CD4-positive, alpha-beta T cell treated with Interleukin-12 subunit alpha and Interleukin-12 subunit beta, for 1 hour (primary cell): ENCODE data around the gene TMEM125.

Experiments used
- DNase-seq: peaks from one replicate; pipeline ENCODE4 v3.0.0-alpha.2; 2020

Gene TMEM125

DNA sequence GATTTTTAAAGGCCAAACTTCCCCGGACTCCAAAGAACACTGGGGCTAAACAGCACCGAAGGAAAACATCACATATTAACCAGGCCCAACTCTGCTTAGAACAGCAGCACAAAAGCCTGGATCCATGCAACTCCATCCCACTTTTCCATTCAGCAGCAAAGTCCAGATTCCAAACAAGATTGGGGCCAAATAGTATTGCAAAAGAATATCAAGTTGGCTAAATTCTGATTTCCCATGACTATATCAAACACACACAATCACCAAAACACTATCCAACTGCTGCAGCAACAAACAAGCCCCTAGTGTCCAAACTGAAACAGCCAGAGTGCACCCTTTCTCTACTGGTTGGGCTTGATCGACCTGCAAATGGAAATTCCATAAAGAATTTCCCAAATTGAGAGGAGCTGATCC lies 19.4 kb upstream of the TMEM125 start:
- no peak for DNase-seq

DNA sequence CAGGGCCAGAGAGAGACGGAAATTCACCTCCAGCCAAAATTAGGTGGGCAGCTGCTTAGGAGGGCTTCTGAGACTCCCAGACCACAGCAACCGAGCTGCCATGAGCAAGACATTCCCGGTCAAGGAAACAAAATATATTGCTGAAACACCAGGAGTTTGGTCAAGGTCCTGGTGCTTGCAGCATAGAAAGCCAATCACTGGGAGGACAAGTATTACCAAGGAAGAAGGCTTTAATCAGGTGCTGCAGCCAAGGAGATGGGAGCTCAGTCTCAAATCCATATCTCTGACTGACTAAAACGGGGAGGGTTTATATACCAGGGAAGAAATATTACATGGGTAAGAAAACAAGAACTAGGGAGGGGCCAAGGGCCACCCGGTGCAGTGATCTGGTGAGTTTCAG lies 18.8 kb upstream of the TMEM125 start:
- DNase-seq, result no peak

DNA sequence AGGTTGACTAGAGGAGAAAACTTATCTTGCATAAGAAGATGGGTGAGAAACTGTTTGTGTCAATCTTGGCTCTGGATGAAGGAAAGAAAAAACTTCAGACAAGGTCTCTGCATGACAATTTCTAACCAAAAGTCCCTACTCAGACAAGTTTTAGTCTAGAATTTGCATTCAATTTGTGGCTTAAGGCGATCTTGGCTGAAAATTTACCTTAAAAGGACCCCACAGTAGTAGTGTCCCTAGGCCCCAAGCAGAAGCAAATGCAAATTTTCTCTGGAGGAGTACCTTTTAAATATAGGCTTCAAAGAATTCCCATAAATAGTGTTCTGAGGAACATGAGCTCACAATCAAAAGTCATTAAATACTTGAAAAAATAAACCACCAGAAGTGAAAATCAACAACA lies 17.6 kb upstream of the TMEM125 start:
- no peak for DNase-seq

DNA sequence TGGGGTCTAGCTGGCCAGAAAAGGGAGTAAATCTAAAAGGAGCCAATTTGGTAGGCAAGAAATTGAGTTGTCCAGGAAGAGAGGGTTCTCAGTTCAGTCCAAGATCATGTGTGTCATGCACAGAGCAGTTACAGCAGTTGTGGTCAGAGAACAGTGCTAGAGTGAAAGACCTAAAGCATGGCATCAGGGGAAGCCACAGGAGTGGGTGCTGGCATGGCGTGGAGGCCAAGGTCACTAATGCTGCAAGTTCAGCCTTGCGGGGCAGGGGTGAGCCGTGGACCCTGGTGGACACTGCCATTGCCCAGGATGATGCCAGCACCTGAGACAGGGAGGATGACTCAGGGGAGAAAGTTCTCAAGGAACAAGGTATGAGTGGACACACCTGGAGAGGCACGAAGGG lies 16.6 kb upstream of the TMEM125 start:
- no peak for DNase-seq

DNA sequence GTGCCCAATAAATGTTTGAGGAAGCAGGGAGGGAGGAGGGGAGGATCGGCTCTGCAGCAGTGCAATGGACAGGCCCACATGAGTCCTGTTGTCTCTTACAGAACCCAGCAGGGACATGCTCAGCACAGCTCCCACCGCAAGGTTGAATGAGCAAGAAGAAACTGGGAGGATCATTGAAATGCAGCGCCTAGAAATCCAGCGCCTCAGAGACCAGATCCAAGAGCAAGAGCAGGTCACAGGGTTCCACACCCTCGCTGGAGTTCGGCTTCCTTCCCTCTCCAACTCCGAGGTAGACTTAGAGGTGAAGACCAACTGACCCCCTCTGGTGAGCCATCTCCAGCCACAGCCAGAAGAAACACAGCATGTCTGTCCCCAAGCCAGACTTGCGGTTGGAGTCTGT lies 15.9 kb upstream of the TMEM125 start:
- DNase-seq, result no peak

DNA sequence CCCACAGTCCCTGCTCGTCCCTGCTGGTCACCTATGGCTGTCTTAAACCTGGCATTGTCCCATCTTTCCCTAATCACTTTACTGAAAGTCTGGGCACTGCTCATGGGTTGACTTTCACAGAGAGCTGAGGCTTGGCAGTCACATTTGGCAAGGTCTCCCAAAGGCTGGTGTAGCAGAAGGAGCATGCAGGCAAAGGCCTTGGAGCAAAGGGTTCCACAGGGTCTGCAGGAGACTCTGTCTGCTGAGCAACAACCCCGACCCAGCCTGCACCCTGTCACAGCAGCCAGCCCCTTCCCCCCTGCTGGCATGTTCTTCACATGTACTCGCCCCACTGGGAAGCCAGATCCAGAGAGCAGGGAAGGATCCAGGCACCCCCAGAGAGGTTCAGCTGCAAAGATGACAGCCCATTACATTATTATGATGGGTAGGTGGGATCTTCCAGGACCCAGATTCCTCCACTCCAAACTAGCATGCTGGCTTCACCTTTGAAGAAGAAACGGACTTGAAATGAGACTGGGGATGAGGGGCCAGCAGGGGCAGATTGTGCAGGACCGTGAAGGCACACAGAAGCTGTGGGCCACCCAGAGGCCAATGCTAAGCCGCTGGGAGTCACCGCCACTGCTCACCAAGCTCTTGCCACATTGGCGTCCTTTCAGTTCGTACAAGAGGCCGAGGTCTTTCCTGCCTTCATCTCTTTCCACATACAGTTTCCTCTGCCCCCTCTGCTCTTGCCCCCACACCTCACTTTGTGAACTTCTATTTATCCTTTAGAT lies 14.2 kb upstream of the TMEM125 start:
- DNase-seq, result no peak

DNA sequence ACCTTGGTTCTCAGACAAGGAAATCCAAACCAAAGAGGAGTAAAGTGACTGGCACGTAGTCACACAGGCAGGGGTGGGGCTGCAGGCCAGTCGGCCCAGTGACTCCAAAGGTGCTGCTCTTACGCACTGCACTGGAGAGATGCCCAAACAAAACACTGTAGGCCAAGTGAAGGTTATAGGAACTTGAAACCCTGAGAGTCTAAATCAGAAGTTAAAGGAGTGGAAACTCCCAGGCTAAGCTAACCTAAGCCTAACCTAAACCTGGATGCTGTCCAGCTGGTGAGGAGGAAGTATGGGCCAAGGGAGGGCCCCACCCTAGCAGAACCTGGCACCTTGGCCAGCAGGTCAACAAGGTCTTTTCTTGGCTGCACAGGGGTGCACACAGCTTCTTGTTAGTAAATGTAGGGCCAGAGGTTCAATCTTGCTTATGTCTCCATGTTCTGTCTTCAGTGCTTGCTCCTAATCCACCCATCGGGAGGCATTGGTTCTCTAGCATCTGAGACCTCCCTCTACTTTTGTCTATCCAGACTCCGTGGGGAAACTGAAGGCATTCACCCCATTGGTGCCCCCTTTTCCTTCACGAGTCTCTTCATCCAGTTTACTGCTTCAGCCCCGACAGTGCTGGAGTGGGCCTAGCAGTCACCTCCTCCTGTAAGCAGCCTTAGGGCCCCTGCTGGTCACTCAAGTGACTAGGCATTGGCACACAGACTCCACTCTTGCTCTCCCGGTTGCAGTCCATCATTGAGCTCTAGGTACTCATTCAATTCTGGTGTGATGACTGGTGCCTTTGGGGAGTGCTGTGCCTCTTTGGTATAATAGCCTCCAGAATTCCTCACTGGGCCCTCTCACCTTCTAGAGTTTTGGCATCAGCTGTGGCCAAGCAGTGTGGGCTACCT lies 12.9 kb upstream of the TMEM125 start:
- DNase-seq, result no peak

DNA sequence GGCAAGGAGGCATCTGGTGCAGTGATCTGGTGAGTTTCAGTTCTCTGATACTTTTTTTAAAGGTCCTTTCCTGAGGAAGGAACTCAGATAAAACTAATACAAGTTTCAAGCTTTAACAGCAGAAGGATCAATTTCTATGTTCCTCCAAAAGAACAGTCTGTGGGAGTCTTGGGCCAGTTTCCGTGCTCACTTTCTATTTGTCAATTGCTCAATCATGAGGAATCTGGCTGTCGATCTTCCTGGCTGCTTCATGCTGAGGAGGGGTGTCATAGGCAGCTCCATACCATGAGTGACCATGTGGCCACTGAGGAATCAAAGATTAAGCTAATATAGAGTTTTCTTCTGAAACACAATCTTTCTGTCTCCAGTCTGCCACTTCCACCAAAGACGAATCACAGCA lies 11.4 kb upstream of the TMEM125 start:
- DNase-seq, result no peak

DNA sequence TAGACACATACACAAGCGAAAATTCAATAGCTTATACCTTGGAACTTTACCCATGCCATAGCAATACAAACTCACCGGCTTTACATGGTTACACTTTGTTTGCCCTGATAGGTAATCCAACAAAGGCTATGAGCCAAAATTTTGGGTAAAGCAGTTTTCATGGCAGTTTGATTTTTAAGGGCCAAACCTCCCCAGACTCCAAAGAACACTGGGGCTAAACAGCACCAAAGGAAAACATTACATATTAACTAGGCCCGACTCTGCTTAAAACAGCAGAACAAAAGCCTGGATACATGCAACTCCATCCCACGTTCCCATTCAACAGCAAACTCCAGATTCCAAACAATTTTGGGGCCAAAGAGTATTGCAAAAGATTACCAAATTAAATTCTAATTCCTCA lies 4.4 kb upstream of the TMEM125 start:
- DNase-seq, result no peak

DNA sequence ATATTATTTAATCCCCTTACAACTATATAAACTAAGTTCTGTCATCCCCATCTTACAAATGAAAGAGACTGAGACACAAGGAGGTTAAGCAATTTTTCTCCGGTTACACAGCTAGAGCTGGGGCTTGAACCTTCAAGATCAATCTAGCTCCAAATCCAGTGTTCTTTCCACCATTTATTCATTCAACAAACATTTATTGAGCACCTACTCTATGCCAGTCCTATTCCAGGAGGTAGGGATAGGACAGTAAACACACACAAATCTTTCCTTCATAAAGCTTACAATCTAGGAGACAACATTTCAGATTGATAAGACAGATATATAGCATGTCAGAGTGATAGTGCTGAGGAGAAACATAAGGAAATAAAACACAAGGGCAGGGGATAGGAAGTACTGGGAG lies 2.9 kb upstream of the TMEM125 start:
- DNase-seq, result no peak

DNA sequence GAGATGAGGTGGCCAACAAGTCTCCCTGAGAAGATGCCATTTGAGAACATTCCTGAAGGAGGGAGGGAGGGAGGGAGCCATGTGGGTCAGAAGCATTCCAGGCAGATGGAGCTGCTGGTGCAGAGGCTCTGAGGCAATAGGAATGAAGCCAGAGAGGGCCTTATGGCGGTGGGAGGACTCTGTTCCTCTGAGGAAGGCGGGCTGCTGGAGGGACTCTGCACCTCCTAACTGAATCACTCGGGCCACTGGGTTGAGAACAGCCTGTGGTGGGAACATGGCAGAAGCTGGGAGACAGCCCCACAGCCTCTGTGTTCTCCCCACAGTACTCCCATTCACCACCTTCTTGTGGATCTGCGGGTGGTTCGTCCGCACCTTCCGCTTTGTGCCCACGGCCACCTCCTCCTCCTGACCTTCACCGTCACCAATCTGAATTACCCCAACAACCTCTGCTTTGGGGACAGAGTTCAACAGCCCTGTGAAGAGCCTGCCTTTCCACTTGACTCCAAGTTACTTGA lies 2.4 kb upstream of the TMEM125 start:
- no peak for DNase-seq

DNA sequence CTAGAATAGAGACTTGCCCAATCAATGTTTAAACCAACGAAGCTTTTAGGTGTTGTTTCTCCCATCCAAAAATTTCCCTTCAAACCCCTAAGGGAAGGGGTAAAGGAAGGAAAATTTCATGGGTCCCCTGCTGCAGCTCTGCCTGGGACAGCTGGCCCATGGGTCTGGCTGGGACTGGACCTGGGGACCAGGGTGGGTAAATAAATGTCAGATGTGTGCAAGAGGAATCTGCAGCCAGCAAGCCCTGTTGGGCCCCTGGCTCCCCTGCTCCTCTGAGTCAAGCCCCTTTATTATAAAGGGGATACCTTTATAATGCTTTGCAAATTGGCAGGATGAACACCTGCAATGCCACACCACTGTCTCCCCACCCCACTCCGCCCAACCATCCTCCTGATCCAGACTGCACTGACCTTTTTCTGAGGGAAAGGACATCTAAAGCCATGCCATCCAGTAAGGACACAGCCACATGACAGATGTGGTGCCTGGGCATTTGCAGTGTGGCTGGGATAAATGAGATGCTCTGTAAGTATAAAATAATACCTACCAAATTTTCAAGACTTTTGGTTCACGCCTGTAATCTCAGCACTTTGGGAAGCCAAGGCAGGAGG lies 1.9 kb upstream of the TMEM125 start:
- no peak for DNase-seq

DNA sequence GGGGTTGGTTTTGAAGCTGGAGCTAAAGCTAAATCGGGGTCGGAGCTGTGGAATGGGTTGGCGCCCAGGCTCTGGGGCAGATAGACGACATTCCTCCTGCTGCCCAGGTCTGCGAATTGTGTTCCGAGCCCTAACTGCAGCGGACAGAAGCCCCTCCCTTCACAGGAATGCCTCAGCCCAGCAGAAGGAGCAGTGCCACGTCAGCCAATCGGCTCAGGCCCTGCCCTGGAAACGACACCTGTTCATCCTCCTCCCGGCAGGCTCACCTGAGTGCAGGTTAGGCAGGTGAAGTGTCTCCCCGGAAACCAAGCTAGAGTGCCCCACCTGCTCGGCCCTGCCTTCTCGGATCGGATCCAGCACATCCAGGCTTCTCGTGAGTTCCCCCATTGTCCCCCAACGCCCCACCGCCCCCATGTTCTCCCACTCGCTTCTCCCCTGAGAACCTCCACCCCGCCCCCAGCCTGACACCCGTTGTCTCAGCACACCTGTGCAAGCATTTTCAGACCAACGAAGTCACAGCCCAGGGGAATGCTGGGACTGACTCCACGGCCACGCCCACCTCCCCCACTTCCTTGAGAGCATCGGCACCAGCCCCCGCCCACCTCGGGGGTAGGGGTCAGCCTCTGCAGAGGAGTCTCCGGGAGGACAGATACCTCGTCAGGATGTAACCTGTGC lies 775 bp downstream of the TMEM125 start:
- no peak for DNase-seq

DNA sequence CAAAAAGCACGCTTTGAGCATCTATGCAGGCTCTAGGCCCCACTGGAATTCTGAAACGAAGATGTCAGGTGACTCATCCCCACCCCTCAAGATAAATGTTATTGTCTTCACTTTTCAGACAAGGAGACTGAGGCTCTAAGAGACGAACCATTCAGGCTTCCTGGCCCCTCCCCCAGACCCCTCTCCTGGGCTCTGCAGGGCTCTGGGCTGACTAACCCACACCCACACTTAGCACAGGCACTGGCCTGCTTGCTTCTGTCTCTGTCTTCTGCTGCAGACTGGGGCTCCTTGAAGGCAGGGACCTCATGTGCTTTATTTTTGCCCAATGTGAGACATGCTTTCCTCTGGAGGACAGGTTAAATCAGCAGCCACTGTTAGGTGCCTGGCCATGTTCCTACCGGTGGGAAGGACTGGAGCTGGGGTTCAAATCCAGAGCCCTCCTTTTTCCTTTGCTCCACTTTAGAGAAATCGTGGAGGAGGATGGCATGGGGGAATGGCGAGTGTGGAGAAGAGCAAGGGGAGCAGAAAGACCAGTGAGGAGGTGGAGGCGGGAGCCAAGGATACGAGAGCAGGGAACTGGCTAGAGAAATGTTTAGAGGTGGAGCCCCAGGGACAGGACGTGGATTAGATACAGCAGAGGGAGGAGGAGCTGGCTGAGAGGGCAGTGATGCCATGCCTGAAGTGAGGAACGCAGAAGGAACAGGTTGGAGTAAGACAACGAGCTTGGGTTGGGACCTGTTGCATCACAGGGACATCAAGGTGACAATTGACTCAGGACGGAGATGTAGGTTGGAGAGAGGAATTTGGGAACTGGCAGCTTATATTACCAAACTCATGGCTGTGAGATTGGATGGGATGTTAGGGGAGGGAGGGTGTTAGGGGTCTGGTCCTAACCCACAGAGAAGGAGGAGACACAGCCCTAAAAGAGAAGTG lies 1.7 kb downstream of the TMEM125 start:
- DNase-seq, result no peak

DNA sequence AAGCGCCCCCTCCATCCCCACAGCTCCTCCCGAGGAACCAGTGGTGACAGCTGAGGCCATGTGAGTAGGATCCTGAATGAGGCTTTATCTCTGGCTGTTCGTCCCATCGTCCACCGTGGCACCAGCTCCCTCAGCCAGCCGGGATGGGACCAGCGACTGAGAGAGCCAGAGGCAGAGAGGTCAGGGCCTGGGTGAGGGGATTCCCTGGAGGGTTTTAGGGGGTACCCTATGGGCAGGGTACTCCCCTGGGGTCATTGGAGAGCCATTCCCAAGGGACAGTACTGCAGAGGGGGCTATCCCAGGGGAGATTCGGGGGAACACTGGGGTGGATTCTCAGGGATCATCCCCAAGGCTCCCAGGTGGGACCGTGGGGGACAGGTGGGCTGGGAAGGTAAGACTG lies 2.4 kb downstream of the TMEM125 start:
- no peak for DNase-seq

DNA sequence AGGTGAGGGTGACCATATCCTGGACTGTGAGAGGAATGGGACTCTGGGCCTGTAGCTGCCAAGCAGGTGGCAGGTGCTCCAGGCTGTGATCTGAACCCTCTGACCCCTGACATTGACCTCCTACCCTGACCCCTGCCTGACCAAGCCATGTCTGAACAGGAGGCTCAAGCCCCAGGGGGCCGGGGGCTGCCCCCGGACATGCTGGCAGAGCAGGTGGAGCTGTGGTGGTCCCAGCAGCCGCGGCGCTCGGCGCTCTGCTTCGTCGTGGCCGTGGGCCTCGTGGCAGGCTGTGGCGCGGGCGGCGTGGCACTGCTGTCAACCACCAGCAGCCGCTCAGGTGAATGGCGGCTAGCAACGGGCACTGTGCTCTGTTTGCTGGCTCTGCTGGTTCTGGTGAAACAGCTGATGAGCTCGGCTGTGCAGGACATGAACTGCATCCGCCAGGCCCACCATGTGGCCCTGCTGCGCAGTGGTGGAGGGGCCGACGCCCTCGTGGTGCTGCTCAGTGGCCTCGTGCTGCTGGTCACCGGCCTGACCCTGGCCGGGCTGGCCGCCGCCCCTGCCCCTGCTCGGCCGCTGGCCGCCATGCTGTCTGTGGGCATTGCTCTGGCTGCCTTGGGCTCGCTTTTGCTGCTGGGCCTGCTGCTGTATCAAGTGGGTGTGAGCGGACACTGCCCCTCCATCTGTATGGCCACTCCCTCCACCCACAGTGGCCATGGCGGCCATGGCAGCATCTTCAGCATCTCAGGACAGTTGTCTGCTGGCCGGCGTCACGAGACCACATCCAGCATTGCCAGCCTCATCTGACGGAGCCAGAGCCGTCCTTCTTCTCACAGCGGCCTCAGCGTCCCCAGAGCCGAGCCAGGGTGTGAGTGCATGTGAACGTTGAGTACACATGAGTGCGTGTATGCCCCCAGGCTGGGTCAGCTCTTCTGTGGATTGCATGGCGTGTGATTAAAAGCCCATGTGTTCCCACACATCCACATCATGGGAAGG lies 3.1 kb downstream of the TMEM125 start:
- DNase-seq, result no peak

DNA sequence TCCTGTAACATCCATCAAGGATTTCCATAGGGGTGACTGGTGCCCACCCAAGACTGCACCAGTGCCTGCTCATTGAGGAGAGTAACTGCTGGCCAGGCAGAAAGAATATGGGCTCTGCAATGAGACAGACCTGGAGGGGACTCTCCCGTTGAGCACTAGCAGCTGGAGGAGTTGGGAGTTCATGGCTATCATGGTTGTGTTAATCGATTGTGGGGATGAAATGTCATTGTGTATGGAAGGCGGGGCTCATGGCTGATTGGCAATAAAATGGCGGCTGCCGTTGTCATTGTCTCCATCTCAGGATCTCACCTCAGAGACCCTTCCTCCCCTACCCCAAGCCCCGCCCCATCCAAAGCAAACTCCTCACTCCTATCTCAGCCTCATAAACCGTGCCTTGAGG lies 3.9 kb downstream of the TMEM125 start:
- DNase-seq, result no peak

DNA sequence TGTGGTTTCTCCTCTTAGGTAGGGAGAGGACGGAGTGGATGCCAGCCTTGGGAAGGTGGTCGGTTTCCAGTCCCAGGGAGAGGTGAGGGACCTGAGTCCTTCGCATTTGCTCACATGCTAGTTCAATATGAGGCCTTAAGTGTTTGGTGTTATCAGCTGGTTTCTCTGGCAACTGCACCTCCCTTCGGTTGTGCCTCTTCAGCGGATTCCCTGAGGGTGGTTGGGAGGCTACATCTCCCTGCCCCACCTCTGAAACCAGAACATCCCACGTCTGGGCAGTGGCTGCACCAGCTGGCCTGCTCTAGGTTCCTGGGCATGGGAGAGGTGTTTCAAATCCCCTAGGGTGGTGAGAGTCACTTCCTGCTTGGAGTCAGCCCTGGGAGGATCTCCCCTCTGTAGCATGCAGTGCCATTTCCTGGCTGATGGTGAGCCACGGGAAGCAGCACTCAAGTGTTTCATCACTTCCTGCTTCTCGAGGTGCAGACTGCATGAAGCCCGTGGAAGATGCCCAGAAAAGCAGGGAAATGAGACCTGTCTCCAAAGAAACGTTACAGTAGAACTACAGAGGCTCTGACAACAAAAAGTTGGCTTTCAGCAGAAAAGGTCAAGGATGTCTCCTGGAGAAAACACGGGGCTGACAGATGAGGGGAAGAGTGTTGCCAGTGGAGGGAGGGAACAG lies 4.5 kb downstream of the TMEM125 start:
- DNase-seq, result peak; percentile 30

DNA sequence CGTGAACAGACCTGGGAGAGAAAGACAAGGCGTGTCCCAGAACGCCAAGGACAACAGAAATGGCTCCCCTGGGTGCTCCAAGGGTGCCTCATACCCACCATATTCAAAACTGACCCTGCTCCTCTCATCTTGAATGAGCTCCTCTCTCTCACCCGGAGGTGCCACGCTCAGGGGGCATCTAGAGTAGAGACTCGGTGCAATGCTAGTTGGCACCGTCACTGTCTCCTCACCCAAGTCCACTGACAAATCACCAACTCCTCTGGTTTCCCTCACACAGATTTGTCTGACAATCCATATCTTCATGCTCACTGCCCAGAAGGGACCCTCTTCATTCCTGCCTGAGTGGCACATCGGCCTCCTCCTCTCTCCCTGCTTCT lies 5.0 kb downstream of the TMEM125 start:
- no peak for DNase-seq
